Brain pericyte (primary cell): ENCODE results near the gene GMPR2.
A peak's percentile ranks its signal among the peaks of the same experiment; 100 is the strongest.
"Not testable (repeated sequence)": the region's sequence is repeated elsewhere in the genome, so short reads cannot be mapped to it uniquely, and the experiment has no call there.

ENCODE experiments used
- DNase-seq: peaks from one replicate; pipeline ENCODE4 v3.0.0-alpha.2; 2012; ENCODE audit warnings: low read depth, low spot score

The GMPR2 gene

DNA sequence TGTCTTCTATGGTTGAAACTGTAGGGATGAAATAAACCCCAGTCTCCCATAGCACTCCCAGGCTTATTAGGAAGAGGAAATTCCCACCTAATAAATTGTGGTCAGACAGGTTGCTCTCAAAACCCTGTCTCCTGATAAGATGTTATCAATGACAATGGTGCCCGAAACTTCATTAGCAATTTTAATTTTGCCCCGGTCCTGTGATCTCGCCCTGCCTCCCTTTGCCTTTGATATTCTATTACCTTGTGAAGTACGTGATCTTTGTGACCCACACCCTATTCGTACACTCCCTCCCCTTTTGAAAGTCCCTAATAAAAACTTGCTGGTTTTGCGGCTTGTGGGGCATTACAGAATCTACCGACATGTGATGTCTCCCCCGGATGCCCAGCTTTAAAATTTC lies 30.2 kb upstream of the GMPR2 start:
- not testable (repeated sequence) for DNase-seq

- not testable (repeated sequence) for DNase-seq
Measured at GRCh38 chr14:24203249-24203886, 29.4 kb upstream of the GMPR2 start.

- DNase-seq: no peak
Measured at GRCh38 chr14:24204163-24205146, 28.3 kb upstream of the GMPR2 start.

GRCh38 chr14:24206260-24207103 lies 26.2 kb upstream of the GMPR2 start:
- no peak for DNase-seq

DNA sequence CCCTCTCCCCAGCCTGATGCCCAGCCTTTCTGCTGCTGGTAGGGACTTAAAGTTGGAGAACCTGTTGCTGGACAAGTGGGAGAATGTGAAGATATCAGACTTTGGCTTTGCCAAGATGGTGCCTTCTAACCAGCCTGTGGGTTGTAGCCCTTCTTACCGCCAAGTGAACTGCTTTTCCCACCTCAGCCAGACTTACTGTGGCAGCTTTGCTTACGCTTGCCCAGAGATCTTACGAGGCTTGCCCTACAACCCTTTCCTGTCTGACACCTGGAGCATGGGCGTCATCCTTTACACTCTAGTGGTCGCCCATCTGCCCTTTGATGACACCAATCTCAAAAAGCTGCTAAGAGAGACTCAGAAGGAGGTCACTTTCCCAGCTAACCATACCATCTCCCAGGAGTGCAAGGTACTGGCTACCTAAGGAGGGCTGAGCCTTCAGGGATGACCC lies 25.6 kb upstream of the GMPR2 start:
- DNase-seq: no peak

- no peak for DNase-seq
Measured at GRCh38 chr14:24207625-24208024, 25.1 kb upstream of the GMPR2 start.

- DNase-seq: no peak
Measured at GRCh38 chr14:24211311-24211710, 21.4 kb upstream of the GMPR2 start.

- DNase-seq: peak; percentile 96
Measured at GRCh38 chr14:24212924-24213865, 19.5 kb upstream of the GMPR2 start, which contains the start of gene CHMP4A. Gene CHMP4A, minus strand, starts transcription at chr14:24213488. Its CDS starts 49 bp downstream, at chr14:24213439.

- DNase-seq: no peak
Measured at GRCh38 chr14:24213866-24214662, 18.7 kb upstream of the GMPR2 start.

DNA sequence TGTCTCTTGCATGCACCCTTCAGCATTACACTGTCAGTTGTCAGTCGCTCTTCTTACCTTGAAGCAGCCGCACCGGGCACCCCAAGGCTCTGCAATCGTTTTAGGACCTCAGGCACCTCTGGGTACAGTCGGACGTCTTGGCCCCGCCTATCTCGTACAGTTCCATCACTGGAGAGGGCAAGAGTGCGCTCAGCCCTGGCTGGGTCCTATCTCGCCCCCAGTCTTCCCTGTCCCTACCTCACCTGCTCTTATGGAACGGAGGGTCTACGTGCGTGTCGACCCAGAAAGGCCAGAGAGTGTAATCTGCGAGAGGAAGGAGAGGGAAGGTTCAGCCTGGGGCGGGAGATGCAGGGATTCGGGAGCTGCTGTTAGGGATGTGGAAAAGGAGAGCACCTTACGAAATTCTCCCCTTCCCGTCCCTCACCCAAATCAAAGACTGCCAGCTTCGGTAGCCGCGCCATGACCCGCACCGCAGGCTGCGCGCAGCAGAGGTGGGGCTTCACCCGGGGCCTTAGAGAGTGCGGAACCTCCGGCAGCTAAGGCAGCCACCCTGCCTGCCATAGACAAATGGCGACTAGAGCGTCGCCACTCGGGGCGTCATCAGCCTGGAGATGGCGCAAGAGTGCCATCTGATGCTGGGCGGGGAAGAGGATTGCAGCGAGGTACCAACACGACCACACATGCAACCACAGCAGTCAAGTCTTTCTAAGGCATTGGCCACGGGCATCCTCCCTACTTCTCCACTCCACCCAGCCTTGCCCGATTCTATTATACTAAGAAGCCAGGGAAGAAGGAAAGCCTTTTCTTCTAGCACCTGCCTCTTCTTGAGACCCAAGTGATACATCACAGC lies 17.0 kb upstream of the GMPR2 start, which contains the start of gene MDP1:
Gene MDP1 (minus strand): TSS at position 572 of the 850 bp plus-strand sequence. CDS start 111 bp downstream, at position 461.
- peak; percentile 65 for DNase-seq

DNA sequence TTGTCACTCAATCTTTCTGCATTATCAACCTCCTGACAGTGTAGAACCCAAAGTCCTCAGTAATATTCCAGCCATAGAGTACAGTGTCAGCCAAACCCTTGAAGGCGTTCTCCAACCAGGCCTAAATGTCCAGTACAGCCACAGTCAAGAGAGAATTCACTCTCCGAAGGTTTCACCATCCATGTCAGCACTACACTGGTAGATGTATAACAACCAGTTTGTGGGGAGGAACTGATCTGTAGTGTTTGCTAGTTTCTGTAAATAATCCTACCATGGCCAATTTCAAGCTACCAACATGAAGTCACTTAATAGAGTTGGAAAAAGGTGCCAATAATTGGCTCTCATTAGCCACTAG lies 16.4 kb upstream of the GMPR2 start:
- no peak for DNase-seq

GRCh38 chr14:24216876-24217275 lies 15.9 kb upstream of the GMPR2 start:
- not testable (repeated sequence) for DNase-seq

GRCh38 chr14:24219080-24219479 lies 13.6 kb upstream of the GMPR2 start:
- DNase-seq: no peak

- no peak for DNase-seq
Measured at GRCh38 chr14:24219521-24219920, 13.2 kb upstream of the GMPR2 start.

GRCh38 chr14:24222987-24223386 lies 9.7 kb upstream of the GMPR2 start:
- not testable (repeated sequence) for DNase-seq

DNA sequence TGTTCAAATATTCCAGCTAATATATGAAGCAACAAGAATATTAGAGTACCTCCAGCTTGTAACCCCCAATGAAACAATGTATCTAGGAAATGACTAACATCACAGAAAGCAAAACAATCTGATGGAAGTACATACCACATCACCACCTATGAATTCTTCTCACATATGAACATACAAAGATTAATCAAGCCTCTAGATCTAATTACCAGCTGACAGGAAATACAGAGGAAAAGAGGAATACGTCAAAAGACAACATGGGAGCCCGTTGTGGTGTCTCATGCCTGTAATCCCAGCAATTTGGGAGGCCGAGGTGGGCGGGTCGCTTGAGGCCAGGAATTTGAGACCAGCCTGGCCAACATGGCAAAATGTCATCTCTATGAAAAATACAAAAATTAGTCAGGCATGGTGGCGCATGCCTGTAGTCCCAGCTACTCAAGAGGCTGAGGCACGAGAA lies 8.1 kb upstream of the GMPR2 start:
- DNase-seq: no peak

DNA sequence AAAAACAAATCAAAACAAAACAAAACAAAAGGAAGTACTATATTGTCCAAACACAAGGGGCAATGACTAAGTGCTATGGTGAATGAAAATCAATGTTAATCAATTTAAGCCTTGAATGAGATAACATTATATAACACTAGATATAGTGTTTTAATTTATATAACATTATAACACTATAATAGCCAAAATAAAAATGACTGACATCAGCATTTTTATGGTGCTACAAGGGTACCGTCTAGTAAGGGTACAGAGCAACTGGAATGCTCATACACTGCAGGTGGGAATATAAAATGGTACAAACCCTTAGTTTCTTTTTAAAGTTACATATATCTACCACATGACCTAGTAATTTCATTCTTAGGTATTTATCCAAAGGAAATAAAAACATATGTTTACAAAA lies 6.3 kb upstream of the GMPR2 start:
- no peak for DNase-seq

DNA sequence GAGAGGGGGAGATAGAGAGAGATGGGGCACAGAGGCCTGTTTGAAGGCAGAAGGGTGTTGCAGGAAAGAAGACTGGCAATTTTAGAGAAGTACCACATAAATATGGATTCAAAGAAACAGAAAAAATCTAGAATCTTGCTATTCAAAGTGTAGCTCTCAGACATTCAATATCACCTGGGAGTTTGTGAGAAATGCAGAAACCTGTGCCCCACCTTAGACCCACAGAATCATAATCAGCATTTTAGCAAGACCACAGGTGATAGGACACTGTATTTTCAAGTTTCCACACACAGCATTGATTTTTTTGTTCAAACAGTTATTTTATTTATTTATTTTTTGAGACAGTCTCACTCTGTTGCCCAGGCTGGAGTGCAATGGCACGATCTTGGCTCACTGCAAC lies 3.8 kb upstream of the GMPR2 start:
- no peak for DNase-seq
